Bone marrow (tissue), 2 donors: ENCODE measurements around the gene PRLH.
"Not testable (repeated sequence)": the region's sequence is repeated elsewhere in the genome, so short reads cannot be mapped to it uniquely, and the experiment has no call there.

Source experiments
- DNase-seq, 2 donors: peaks; one replicate each; lab custom pipeline; 2025; lab: John Stamatoyannopoulos, UW

PRLH gene

DNA sequence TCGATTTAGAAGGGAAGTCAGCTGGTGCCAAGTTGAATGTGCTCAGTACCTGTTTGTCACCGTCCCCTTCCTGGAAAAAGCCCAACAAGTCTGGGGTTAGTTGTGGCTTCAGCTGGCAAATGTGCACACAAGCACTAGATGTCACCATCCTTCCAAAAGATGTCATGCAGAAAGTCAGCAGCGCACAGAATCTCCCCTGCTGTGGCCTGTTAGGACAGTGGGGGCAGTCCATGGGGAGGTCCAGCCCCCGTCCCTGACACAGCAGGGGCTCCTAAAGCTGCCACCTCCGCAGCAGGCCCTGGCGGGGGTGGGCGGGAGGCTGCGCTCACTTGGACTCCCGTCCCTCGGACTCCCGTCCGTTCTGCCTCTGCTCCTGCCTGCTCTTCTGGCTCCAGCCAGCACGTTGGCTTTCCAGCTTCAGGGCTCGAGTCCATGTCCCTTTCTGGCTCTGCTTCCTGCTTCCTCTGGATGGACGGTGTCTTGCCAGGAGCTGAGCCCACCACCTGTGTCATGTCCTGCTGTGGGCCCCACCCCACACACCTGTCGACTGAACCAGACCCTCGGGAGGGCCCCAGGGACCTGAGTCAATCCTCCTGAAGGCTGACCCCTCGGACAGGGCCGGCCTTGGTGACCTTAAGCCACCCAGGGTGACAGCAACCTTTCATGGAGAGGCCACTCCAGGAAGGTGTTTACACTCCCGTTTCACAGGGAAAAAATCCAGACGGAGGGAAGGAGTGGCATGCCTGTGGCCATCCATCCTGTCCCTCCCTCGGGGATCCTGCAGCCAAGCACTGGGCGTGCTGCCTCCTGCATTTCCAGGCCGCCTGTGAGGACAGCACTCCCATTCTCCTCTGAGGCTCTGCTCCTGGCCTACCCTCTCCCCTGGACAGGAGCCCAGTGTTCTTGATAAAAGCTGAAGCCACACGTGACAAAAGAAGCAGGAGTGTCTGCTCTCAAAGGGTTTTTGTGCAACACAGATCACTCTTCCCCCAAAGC, 15.7 kb downstream of the PRLH start:
- DNase-seq = peak in 1 of 2 donors; percentile 66

DNA sequence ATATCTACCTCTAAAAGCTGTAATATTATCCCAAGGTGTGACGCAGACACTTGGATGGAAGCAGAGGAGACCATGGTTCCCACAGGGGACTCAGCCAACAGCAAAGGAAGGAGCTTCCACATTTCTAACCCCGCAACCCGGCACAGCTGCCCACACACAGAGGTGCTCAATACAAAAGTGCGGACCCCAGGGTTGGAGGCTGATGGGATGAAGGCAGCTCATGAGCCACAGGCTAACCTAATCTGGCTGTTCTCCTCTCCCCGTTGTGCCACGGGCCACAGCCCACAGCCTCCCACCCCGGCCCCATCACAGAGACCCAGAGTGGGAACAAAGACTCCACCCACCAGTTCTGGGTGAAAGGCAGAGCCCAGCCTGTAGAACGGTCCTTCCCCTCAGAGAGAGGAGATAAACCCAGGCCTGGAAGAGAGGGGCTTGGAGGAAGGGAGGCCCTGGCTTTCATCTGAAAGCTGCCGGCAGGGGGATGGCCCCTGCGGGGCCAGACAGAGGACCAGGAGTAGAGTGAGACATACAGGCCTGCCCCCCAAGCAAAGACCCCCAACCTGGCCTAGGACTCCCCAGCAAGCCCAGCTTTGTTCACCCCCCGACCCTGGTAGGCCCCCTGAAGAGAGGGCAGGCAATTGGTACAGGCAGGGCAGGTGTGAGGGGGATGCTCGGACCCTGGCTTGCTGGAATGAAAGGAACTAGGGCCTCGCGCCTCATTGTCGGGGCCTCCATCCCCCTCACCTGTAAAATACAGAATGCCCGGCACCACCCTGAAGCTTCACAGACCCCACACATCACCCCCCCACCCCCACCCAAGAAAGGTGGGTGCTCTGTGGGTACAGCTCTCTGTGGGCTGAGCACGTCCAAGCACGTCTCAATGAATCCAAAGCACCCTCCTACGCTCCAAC, 17.3 kb downstream of the PRLH start:
- no peak for DNase-seq

DNA sequence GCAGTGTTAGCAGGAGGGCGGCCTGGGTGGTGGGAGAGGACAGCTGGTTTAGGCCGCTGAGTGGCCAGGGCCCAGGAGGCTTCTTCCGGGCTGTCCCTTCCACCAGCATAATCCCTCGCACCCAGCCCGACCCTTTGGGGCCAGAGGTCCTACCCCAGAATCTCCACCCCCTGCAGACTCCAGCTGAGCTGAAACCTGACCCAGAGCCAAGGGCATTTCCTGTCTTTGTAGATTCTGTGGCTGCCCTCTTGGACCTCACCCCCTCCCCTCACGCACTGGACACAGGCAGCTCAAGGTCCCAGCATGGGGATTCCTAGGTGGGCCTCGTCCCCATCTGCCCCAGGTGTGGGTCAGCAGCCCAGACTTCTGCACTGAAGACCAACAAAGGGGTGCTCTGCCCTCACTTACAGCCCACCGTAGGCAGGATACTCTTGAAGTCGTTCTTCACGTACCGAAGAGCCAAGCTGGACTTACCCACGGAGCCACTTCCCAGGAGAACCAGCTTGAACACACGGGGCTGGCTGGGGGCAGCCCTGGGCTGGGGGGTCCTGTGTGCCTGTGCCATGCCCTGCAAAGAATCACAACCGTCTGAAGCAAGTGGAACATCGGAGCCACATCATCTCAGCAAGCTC, 19.3 kb downstream of the PRLH start:
- DNase-seq = no peak

DNA sequence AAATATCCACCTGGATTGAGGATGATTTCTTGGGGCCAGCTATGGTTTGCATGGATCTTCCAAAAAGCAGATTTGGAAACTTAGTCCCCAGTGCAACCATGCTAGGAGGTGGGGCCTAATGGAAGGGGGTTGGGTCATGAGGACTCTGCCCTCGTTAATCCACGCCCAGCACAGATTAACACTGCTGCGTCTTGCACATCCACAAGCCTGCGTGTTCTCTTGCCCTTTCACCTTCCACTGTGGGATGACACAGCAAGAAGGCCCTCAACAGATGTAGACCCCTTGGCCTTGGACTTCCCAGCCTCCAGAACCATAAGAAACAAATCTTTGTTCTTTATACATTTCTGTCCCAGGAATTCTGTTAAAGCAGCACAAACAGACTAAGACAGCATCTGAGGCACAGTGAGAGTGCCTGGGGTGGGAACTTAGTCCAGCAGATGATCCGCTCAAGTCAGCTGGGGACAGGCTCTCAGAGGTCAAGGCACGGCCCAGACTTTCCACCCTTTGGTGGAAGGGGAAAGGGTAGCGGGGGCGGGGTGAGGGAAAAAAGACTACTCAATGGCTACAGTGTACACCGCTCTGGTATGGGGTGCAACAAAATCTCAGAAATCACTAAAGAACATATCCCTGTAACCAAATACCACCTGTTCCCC, 21.8 kb downstream of the PRLH start:
- DNase-seq = no peak

DNA sequence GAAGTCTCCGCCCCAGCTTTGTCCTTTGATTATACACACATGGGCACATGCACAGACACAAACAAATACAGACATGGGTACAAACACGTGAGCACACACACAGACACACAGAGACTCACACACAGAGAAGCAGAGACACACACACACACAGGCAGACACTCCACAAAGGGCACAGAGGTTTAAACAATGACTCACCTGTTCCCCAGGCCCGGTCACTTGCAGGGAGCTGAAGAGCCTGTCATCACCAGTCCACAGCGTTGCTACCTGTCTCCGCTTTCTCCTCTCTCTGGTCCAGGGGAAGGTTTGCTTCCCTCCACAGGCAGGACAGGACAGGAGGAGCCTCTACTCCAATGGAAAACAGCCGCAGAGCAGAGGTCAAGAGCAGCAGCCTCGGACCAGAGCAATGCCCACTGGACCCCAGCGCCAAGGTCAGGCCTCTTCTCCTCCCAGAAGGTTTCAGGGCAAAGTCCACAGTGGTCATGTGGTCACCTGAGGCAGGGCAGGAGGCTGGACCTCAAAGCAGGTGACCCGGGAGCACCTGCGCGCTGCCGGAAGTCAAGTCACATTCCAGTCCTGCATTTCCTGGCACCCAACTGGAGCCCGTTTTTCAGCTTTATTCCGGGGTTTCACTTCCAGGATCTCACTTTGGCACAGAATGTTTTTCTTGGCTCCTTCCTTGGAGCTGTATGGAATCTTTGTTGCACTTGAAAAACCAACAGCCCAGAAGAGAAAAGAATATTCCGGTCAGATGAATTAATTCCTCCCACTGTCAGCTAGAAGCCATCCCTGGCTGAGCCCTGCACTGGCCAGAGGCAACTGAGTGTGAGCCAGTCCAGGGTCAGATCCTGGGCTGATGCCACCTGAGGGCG, 24.1 kb downstream of the PRLH start, which contains the start of gene RAB17:
Gene RAB17 (minus strand): TSS at position 463 of the 869 bp plus-strand sequence. CDS start 4,580 bp downstream, outside the sequence.
- no peak for DNase-seq

DNA sequence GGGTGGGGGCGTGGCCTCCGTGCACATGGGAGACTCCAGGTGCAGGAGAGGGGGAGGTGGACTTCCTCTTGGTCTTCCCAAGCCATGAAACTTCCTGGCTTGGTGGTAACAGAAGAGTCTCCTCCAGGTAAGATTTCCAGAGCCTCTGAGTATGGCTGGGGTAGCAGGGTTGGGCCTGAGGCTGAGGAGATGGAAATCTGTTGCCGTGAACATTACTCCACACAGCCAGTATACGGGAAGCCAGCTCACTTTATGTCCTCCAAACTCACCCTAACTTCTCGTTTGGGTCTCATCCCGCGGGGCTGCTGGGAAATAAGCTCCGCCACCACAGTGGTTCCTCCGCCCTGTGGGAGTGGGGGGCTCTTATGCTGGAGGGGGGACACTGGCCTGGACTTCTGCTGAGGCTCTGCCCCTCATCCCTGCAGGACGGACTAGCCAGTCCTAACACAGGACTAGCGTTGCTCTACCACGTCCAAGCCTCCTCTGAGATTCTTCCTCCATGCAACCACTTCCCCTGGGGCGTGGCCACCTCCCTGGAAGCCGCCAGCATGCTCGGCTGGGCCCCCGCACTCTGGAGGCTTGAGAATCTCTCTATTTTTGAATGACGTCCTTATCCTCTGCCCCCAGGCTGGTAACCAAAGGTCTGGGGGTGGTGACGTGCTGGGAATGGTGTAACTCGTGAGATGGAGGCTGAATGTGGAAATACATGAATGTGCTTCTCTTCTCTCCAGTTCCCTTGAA, 24.9 kb downstream of the PRLH start:
- DNase-seq = no peak

DNA sequence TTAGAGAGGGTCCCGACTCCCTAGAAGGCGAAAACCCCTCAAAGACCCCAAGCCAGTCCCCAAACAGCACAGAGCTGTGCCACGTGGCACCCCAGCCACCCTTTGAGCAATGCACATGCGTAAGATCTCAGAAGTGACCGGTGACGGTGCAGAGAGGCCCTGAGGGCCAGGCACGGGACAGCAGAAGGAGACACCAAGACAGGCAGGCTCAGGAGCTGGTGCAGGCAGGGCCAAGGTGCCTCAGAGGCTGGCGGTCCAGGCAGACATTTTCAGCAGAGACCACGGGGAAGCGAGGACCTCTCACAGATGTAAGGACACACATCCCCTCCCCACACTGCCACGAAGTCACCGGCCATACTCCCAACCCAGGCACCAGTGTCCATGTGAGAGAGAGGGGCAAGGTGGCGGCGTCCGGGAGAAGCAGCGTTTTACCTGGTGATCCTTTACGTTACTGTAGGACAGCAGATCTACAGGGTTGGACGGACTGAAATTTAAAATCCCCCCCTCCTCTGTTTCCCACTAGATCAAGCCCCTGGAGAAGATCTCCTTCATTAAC, 26.1 kb downstream of the PRLH start:
- no peak for DNase-seq

DNA sequence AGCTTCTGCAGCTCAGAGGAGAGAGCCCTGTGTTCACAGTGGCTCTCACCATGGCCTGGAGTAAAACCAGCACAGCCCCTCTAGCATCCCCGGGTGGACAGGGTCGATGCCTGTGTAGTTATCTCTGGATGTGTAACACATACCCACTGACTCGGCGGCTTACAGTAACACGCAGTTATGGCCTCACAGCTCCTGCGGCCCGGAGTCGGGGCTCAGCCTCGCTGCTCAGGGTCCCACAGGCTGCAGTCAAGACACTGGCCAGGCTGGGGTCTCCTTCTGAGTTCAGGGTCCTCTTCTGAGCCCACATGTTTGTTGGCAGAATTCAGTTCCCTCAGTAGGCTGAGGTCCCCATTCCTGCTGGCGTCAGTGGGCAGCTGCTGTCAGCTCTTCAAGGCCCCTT, 26.7 kb downstream of the PRLH start:
- no peak for DNase-seq

DNA sequence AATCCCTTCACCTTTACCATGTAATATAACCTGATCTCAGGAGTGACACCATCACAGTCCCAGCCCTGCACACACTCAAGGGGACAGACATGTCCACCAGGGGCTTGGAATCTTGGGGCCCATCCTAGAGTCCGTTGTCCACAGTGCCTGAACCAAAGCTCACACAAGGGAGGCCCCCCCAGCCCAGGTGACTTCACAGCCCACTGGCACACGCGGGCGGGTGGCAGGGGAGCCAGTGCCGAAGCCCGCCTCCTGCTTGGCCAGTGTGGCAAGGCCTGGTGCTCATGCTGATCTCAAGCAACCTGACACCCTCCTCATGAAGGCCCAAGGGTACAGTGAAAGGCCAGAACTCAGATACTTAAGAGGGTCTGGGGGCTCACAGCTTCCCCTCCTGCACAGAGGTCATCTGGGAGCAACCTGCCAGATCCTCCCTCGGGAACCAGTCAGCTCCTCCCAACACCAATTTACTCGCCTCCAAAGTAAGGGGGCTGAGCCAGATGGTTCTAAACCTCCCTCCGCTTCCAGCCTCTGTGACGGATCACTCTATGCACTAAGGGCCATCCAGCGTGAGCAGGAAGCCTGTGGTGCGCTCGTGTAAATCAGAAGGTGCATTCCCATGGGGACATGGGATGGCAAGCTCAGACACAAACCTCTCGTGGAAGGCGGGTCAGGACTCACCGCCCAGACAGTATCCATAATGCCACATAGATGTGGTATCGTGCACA, 27.4 kb downstream of the PRLH start:
- no peak for DNase-seq

DNA sequence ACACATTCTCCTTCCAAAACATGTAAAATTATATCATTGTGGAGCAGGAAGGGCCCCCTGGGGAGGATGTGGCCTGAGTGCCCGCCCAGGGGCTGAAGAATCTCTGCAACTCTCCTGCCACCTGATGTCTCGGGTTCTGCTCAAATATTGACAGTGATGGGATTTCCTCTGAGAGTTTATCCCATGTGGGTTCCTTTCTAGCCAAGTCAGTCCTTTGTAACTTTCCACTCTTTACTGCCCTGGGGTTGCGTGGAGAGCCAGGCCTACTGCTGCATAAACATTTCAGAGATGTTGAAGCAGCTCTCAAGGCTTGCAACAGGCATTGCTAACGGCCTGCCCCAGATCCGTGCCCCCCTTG, 28.1 kb downstream of the PRLH start:
- no peak for DNase-seq

DNA sequence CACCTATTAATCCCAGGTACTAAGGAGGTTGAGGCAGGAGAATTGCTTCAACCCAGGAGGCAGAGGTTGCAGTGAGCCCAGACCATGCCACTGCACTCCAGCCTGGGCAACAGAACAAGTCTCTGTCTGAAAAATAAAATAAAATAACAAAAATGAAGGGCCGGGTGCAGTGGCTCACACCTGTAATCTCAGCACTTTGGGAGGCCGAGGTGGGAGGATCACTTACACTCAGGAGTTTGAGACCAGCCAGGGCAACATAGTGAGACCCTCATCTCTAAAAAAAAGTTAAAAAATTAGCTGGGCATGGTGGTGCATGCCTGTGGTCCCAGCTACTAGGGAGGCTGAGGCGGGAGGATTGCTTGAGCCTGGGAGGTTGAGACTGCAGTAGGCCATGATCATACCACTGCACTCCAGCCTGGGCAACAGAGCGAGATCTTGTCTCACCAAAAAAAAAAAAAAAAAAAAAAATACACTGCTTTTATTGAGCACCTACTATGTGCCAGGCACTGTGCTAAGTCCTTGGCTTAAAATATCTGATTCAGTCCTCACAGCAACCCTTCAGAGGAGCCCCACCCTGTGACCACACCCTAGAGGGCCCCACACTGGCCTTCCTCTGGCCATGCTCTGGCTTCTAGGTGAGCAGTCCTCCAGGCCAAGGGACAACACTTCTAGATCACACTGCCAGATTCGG, 29.6 kb downstream of the PRLH start:
- DNase-seq = not testable (repeated sequence)

DNA sequence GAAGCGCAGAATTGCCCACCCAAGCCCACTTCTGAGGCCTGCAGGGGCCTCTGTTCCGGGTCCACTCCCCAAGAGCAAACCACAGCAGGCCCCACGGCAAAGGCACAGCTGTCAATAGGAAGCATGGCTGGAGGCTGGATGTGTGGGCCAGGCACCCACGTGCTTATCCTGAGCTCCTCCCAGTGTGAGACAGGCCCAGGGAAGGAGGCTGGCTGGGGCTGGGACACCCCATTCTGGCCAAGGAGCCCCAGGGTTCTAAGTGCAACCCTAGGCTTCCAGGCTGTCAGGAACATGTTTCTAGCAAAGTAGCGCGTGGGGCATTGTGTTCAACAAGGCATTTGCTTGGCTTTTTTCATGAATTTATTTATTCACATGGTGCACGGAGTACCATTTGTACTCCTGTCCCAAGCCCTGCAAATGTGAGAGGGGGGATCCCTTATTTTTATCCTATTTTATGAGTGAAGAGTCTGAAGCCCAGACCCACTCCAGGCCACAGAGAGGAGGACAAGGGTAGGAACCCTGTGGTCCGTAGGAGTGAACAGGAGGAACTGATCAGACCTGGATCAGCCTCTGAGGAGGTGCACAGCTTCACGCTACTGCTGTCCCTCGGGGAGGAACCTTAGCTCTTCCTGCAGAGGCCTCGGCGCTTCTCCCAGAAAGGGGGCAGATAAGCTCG, 30.3 kb downstream of the PRLH start:
- DNase-seq = no peak

DNA sequence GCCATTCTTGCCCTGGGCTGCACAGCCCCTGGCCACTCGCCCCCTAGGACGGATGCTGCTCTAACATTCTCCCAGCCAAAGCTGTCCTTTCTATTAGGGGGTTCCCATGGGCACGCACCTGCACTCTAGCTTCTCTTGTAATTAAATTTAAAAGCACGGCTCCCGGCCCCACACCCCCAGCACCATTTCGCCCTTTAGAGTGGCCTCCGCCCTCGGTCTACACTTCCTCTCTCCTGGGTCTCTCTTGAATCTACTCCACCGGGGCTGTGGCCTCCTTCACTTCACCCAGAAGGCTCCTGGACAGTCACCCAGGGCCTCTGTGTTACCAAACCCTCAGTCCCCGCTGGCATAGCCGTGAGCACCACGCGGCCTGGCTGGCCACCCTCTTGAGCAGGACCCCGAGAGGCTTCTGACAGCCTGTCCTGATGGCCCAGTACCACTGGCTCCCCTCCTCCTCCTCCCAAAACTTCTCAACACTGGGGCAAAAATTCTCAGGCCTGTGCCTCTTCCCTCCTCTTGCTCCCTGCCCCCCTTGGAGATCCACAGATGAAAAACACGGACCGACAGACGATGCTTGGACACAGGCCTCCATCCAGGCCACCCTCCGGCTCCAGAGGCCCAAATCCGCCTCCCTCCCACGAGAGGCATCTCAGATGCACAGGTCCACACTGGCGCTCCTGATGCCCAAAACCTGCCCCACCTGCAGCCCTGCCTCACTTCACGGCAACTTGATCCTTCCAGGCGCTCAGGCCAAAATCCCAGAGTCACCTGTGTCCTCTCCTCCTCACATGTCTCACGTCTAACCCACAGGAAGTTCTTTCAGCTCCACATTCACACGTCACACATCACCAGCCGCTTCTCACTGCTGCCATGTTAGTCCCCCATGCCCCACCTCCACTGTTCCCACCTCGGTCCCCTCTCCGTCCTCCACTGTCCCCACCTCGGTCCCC, 31.1 kb downstream of the PRLH start:
- DNase-seq = no peak

DNA sequence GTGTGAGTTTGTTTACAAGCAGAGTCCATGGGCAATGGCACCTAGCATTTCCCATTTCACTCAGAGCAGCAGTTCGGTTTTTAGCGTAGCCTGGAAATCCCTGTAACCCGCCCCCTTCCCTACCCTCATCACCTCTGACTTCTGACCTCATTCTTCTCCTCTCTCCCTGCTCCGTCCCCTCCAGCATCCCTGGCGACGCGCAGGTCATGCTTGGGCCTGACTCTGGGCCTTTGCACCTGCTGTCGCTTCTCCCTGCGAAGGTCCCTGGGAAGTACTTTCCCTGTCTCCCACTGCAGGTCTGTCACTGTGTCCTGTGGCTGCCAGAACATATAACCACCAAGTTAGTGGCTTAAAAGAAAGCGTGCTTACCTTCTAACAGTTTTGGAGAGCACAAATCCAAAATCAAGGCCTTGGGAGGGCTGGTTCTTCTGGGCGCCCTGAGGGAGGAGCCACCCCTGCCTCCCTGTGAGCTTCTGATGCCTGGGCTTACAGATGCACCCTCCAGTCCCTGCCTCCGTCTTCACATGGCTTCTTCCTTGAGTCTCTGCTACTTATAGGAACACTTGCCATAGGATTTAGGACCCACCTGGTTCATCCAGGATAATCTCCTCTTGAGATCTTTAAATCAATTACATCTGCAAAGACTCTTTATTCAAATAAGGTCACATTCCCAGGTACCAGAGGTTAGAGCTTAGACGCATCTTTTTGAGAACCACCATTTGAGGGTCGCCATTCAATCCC, 32.3 kb downstream of the PRLH start:
- no peak for DNase-seq

DNA sequence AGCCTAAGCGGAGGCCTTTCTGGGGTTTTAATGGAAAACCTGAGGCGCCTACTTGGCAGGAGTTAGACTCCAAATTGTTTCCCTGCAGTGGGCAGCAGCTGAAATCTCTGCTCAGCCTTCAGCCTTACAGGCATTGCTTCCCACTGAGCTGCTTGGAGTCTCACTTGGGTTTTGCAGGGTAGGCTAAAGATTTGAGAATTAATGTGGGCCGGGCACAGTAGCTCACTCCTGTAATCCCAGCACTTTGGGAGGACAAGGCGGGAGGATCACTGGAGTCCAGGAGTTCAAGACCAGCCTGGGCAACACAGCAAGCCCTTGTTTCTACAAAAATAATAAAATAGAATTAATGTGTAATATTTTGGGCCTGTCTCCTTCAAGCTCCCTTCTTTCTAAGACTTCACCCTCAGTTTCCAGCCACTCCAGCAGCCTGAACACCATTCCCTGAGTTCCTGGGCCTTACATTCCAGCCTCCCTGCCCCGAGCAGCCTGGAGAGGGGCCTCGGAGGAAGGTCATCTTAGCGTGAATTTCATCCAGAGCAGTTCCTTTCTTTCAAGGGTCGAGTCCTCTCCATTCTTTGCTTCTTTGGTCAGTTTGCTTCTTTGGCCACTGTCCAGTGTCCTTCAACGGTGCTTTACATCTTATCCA, 33.2 kb downstream of the PRLH start:
- DNase-seq = no peak
